MCF 10A (cell line): ENCODE measurements around the gene HIGD1C. TPM values are rescaled to one million over a fixed set of nuclear protein-coding genes. Genes with fewer than 3 reads are reported as not detected.
"Not testable (repeated sequence)": the region's sequence is repeated elsewhere in the genome, so short reads cannot be mapped to it uniquely, and the experiment has no call there.

Experiments used
- BruUV-seq: library from RNA; stranded (reverse); fragments of 400-500 nt; replicated peaks from 2 replicates; lab custom pipeline; 2021; lab: Mats Ljungman, UMichigan
- CTCF ChIA-PET: fragments of 300-600 bp; sonication (Branson Sonifier 250); formaldehyde crosslinking; extraction: SDS; loops from one replicate; lab custom pipeline; 2021; ENCODE audit warnings: antibody characterized with exemption, inconsistent platforms; lab: Yijun Ruan, JAX
- POLR2A ChIA-PET: fragments of 300-600, 350-650 bp; sonication (Branson Sonifier 250); formaldehyde crosslinking; extraction: SDS; loops from one replicate; lab custom pipeline; 2020; ENCODE audit warnings: antibody characterized with exemption, inconsistent platforms; lab: Yijun Ruan, JAX
- DNase-seq: peaks from one replicate; pipeline ENCODE4 v3.0.0-alpha.2; 2018; ENCODE audit not compliant: unreplicated experiment
- H3K27ac Mint-ChIP-seq: one replicate; pipeline ENCODE4 v1.8.0; 2022; ENCODE audit warnings: mild to moderate bottlenecking, low read depth, mixed read lengths; ENCODE audit not compliant: unreplicated experiment
- H3K27me3 Mint-ChIP-seq: one replicate; pipeline ENCODE4 v1.8.0; 2022; ENCODE audit warnings: mixed read lengths; ENCODE audit not compliant: insufficient read depth, unreplicated experiment
- H3K36me3 Mint-ChIP-seq: one replicate; pipeline ENCODE4 v1.8.0; 2022; ENCODE audit warnings: mild to moderate bottlenecking, moderate library complexity, mixed read lengths; ENCODE audit not compliant: insufficient read depth, unreplicated experiment
- H3K4me1 Mint-ChIP-seq: one replicate; pipeline ENCODE4 v1.8.0; 2022; ENCODE audit warnings: mixed read lengths; ENCODE audit not compliant: insufficient read depth, unreplicated experiment
- H3K4me3 Mint-ChIP-seq: one replicate; pipeline ENCODE4 v1.8.0; 2022; ENCODE audit warnings: mild to moderate bottlenecking, moderate library complexity, mixed read lengths; ENCODE audit not compliant: unreplicated experiment
- H3K9me3 Mint-ChIP-seq: one replicate; pipeline ENCODE4 v1.8.0; 2022; ENCODE audit warnings: mixed read lengths; ENCODE audit not compliant: unreplicated experiment
- CTCF ChIP-seq: fragments of 200-600 bp; IDR thresholded peaks from one replicate; pipeline ENCODE4 v1.8.0; 2022; ENCODE audit warnings: antibody characterized with exemption, mild to moderate bottlenecking; ENCODE audit not compliant: unreplicated experiment
- intact Hi-C: fragments of 100-400 bp; cut with micrococcal nuclease; formaldehyde crosslinking; loops from 2 replicates; pipeline ENCODE4 v1.14.1; 2022
- total RNA-seq: library from RNA; stranded (reverse); gene quantifications from 2 replicates; pipeline ENCODE4 v1.2.3, GENCODE V29; 2022

Gene HIGD1C
- total RNA-seq, 1 experiment from 2014 or later, result not detected

GRCh38 chr12:50925342-50925651, 27.0 kb upstream of the HIGD1C start:
- TF ChIP-seq CTCF, result no peak
- no TSS peak for BruUV-seq
- Mint-ChIP-seq H3K9me3 (no peaks in the 10 kb centered on the region), H3K27me3 (no peaks in the 10 kb centered on the region), H3K36me3 (peaks cover 16% of the 10 kb centered on the region), H3K4me1 (peaks cover 33% of the 10 kb centered on the region), H3K4me3 (peak overlapping the region; percentile 96), H3K27ac (peak overlapping the region; percentile 93)
- intact Hi-C loops, result loop anchor here (10.0 kb wide), 1 partner anchor 160 kb away; the partner anchor contains the start of gene ATF1
- no peak for DNase-seq
- ChIA-PET CTCF (interaction anchor here (0.6 to 1.8 kb wide), 7 partner anchors 60 to 161 kb away, joined by 3 to 10 read pairs (median 4); partner anchors contain the start of gene ATF1), POLR2A (interaction anchor here (0.6 to 7.4 kb wide), 22 partner anchors 10 to 1145 kb away, joined by 3 to 116 read pairs (median 6); partner anchors contain the start of genes ATF1, ATG101, CSRNP2 and LETMD1)

- no peak for DNase-seq
- Mint-ChIP-seq H3K9me3 (no peaks in the 10 kb centered on the region), H3K27ac (peak overlapping the region; percentile 93), H3K36me3 (peaks cover 22% of the 10 kb centered on the region), H3K4me3 (peak overlapping the region; percentile 96), H3K27me3 (no peaks in the 10 kb centered on the region), H3K4me1 (peaks cover 33% of the 10 kb centered on the region)
- intact Hi-C loops, result loop anchor here (10.0 kb wide), 1 partner anchor 161 kb away; the partner anchor contains the start of gene ATF1
- ChIA-PET CTCF (interaction anchor here (0.6 to 1.8 kb wide), 4 partner anchors 61 to 1830 kb away, joined by 3 to 10 read pairs (median 7); partner anchors contain the start of gene ATF1), POLR2A (interaction anchor here (0.7 to 7.4 kb wide), 12 partner anchors 9 to 567 kb away, joined by 3 to 116 read pairs (median 23); partner anchors contain the start of genes ATF1 and SLC11A2)
- no peak for TF ChIP-seq CTCF
- no TSS peak for BruUV-seq
These were observed 26.4 kb upstream of the HIGD1C start for GRCh38 chr12:50925920-50926319.

GRCh38 chr12:50926415-50926814, 25.9 kb upstream of the HIGD1C start:
- BruUV-seq, result no TSS peak
- H3K4me1 Mint-ChIP-seq, result peaks cover 33% of the 10 kb centered on the region

GRCh38 chr12:50926932-50927331, 25.4 kb upstream of the HIGD1C start:
- H3K27me3 Mint-ChIP-seq, BruUV-seq, DNase-seq, H3K9me3 Mint-ChIP-seq: not testable (repeated sequence)
- Mint-ChIP-seq H3K4me1 (peaks cover 33% of the 10 kb centered on the region), H3K4me3 (peak overlapping the region; percentile 96), H3K36me3 (peaks cover 28% of the 10 kb centered on the region), H3K27ac (peak overlapping the region; percentile 73)
- intact Hi-C loops, result loop anchor here (10.0 kb wide), 1 partner anchor 162 kb away; the partner anchor contains the start of gene ATF1
- ChIA-PET CTCF (interaction anchor here (0.6 to 4.3 kb wide), 3 partner anchors 59 to 85 kb away, joined by 3 to 18 read pairs (median 3); no protein-coding TSS in a partner anchor), POLR2A (interaction anchor here (0.7 to 7.4 kb wide), 8 partner anchors 22 to 162 kb away, joined by 3 to 116 read pairs (median 8); partner anchors contain the start of gene SLC11A2)

More at GRCh38 chr12:50926415-50926814, 25.9 kb upstream of the HIGD1C start:
- no peak for DNase-seq
- H3K36me3 Mint-ChIP-seq, result peaks cover 27% of the 10 kb centered on the region
- H3K27me3 Mint-ChIP-seq, result no peaks in the 10 kb centered on the region
- intact Hi-C loops, result loop anchor here (10.0 kb wide), 1 partner anchor 162 kb away; the partner anchor contains the start of gene ATF1
- ChIA-PET POLR2A (interaction anchor here (1.3 to 7.4 kb wide), 6 partner anchors 59 to 161 kb away, joined by 5 to 116 read pairs (median 28); partner anchors contain the start of gene SLC11A2), CTCF (interaction anchor here (0.6 to 4.3 kb wide), 4 partner anchors 60 to 1830 kb away, joined by 3 to 18 read pairs (median 4); no protein-coding TSS in a partner anchor)
- no peaks in the 10 kb centered on the region for H3K9me3 Mint-ChIP-seq
- peak overlapping the region; percentile 96 for H3K4me3 Mint-ChIP-seq
- no peak for TF ChIP-seq CTCF
- H3K27ac Mint-ChIP-seq, result peak overlapping the region; percentile 73
